GM04504 (cell line): ENCODE data around the gene SAFB2.

ENCODE experiments used
- DNase-seq: peaks from one replicate; pipeline ENCODE4 v3.0.0-alpha.2; 2012; ENCODE audit warnings: low read depth

The SAFB2 gene

DNA sequence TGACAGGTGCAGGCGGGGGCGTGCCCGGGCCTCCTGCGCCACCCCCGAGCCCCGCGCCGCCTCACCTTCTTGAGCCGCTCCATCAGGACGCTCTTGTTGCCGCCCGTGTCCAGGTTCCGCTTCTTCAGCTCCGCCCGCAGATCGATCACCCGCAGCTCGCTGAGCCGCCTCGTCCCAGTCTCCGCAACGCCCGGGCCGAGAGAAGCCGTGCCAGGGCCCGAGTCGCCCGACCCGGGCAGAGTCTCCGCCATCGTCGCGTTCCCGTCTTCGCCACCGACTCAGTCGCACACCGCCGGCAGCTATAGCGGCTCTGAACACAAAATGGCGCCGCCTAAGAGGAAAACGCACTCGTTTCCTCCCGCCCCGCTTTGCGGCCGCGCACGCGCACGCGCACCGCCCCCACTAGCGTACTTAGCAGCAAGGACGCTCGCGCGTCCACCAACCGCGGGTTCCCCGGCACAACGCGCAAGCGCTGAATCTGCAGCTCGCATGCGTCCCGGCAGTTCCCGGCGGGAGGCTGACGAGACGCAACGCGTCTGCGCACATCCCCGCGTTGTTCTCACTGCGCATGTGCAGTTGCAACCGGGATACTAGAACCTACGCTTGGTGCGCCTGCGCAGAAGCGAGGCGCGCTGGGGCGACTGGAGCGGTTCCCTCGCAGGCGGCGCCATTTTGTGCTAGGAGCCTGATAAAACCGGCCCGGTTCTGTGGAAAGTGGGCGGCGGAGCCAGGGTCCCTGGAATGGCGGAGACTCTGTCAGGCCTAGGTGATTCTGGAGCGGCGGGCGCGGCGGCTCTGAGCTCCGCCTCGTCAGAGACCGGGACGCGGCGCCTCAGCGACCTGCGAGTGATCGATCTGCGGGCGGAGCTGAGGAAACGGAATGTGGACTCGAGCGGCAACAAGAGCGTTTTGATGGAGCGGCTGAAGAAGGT lies at the start of gene SAFB2, which contains the start of gene SAFB:
SAFB2 (minus strand) TSS at position 312 of the 932 bp plus-strand sequence; CDS start at position 251, 61 bp downstream.
SAFB (plus strand) TSS at position 619 of the 932 bp plus-strand sequence; CDS start at position 742, 123 bp downstream.
- peak; percentile 98 for DNase-seq

GRCh38 chr19:5671600-5671999 lies 49.0 kb upstream of the SAFB2 start:
- no peak for DNase-seq

GRCh38 chr19:5669212-5669611 lies 46.6 kb upstream of the SAFB2 start:
- no peak for DNase-seq

DNA sequence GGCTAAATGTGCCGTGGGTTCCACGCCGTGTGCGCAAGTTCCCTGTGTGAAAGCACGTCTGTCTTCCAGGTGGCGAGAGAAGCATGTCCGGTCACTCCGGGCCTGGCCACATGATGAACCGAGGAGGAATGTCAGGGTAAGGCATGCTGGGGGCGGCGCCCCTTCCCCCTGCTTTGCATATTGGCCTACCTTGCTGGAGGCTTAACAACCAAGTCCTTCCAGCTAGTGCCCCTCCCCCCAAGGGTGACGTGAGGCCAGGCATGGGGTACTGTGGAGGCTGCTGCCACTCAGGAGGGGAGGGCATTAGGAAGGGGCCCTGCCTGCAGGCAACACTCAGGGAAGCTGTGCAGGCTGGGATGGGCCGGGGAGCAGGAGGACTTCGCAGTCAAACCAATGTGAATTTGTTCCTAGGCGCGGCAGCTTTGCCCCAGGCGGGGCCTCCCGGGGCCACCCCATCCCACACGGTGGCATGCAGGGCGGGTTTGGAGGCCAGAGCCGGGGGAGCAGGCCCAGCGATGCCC lies 45.2 kb upstream of the SAFB2 start:
- DNase-seq, result no peak

- DNase-seq, result no peak
These were observed 44.5 kb upstream of the SAFB2 start for GRCh38 chr19:5666921-5667610.

GRCh38 chr19:5665781-5666513 lies 43.4 kb upstream of the SAFB2 start:
- DNase-seq, result peak; percentile 15

DNA sequence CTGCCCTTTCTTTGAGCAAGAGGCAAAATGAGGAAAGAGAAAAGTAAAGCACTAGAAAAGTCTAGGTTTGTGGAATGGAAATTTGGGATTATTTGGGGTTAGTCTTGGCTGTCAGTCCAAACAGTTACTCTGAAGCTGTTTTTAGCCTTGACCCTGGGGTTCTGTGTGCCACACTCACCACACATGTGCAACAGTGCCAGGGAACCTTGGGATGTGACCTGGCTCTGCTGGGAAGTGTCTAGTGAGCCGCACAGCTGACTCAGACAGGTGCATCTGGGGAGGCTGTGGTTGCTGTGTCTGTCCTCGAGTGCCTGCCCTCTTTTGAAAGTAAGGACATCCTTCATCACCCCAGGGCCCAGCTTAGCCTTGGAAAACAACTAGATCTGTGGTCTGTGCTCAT lies 41.9 kb upstream of the SAFB2 start:
- DNase-seq, result no peak

DNA sequence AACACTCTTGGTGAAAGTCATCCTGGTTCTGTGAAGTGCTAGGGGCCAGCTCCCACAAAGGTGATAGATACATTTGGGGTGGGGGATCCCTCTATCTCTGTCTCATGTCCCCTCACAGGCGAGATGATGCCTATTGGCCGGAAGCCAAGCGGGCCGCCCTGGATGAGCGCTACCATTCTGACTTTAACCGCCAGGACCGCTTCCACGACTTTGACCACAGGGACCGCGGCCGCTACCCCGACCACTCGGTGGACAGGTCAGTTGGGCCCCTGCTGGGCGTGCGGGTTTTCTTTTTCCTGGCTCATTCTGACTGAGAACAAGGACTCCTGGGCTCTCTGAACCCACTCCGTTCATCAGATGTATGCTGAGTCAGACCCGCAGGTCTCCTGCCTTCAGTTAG lies 41.3 kb upstream of the SAFB2 start:
- no peak for DNase-seq

GRCh38 chr19:5661483-5661882 lies 38.9 kb upstream of the SAFB2 start:
- no peak for DNase-seq

DNA sequence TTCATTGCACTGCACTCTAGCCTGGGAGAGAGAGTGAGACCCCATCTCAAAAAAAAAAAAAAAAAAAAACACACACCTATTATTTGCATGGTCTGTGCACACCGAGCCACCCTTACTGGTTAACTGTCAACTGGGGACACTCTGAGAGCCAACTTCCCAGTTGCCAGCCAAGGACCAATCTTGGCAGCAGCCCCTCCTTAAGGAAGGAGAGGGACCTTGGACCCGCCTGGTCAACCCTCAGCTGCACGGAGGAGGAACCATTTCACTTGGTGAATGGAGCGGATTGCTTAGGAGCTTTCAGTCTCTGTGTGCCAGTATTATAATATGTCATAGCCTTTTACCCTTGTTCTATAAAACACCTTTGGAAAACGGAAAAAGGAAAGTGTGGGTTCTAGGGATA lies 32.8 kb upstream of the SAFB2 start:
- DNase-seq, result no peak

GRCh38 chr19:5654931-5655330 lies 32.4 kb upstream of the SAFB2 start:
- DNase-seq, result no peak

DNA sequence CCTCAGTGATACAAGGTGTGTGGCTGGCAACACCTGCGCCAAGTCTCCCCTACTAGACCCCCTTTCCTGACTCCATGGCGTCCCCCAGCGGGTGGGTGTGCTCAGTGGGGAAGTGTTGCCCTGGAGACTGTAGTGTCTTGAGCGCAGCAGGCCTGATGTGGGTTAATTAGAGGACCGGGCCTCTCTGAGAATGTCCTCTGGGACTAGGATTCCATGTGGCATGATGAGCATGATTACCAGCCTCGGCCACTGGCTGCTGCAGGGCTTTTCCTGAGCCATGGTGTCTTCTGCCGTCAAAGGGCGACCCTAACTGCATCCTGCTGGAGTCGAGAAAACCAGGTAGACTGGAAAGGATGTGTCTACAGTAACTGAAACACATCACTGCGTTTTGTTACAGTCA lies 29.7 kb upstream of the SAFB2 start:
- no peak for DNase-seq

- no peak for DNase-seq
These were observed 28.8 kb upstream of the SAFB2 start for GRCh38 chr19:5651361-5651760.

- no peak for DNase-seq
These were observed 25.9 kb upstream of the SAFB2 start for GRCh38 chr19:5648464-5648863.

DNA sequence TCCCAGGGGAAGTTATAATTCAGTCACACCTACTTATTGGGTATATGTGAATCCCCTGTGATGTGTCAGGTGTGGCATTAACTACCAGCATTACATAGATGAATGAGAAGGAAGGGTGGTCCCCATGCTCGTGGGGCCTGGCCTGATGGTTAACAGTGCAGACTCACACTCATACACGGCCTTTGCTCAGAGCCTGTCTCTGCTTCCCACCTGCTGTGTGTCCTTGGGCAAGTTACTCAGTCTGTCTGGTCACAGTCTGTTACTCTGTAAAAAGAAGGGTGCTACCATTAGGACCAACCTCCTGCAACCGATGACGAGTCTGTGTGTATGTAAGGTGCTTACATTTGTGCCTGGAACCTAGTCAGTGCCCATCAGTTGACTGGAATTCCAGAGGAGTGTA lies 24.1 kb upstream of the SAFB2 start:
- no peak for DNase-seq

GRCh38 chr19:5645409-5645808 lies 22.8 kb upstream of the SAFB2 start:
- no peak for DNase-seq

GRCh38 chr19:5644037-5644436 lies 21.5 kb upstream of the SAFB2 start:
- no peak for DNase-seq

- DNase-seq, result no peak
These were observed 20.5 kb upstream of the SAFB2 start for GRCh38 chr19:5643060-5643459.

DNA sequence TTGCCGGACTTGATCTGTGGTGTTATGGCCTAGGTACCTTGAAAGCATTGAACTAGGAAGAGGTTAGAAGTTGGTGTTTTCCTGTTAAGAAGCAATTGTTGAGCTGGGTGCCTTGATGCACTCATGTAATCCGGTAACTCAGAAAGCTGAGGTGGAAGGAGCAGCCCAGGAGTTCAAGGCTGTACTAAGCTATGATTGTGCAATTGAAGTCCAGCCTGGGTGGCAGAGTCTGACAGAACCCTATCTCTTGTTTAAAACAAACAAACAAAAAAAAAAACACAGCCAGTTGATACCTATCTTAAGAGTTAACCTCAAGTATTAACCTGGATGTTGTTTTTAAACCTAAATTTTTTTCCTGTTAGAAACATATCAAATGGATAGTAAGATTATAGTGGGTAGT lies 19.6 kb upstream of the SAFB2 start:
- no peak for DNase-seq

GRCh38 chr19:5641171-5641570 lies 18.6 kb upstream of the SAFB2 start:
- no peak for DNase-seq

GRCh38 chr19:5637971-5638370 lies 15.4 kb upstream of the SAFB2 start:
- no peak for DNase-seq

DNA sequence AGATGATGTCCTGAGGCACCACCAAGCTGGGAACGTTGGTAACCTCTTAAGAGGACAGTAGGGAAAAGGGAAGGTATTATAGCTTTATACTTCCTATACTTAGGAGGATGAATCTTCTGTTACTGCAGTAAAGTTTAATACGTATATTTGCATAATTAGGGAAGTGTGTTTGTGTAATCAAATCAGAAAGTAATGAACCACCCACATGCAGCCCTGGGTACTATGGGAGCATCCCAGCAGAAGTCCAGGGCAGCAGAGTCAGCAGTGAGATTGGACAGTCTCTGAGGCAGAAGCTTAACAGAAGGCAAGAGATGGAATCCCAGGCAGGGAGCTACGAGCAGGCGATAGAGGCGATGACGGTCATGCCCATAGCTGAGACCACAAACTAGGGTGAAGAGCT lies 12.9 kb upstream of the SAFB2 start:
- DNase-seq, result no peak
